Immature natural killer cell (primary cell): ENCODE data around the gene MYEOV. TPM values are rescaled to one million over a fixed set of nuclear protein-coding genes. Genes with fewer than 3 reads are reported as not detected.

ENCODE experiments used
- DNase-seq, 3 donors: peaks; one replicate each; pipeline ENCODE4 v3.0.0; 2022; ENCODE audit warnings: mixed read lengths in 1 of 3
- H3K27ac Mint-ChIP-seq, 6 donors: one replicate each; pipeline ENCODE4 v1.8.0; 2020; ENCODE audit warnings: mixed read lengths in 6 of 6, mild to moderate bottlenecking in 5 of 6, inconsistent platforms in 4 of 6, moderate library complexity in 3 of 6
- H3K27me3 Mint-ChIP-seq, 3 donors: one replicate each; pipeline ENCODE4 v1.8.0; 2020 to 2021; ENCODE audit warnings: low read depth in 3 of 3, mild to moderate bottlenecking in 3 of 3, mixed read lengths in 3 of 3, moderate library complexity in 3 of 3, inconsistent platforms in 1 of 3
- H3K36me3 Mint-ChIP-seq, 3 donors: one replicate each; pipeline ENCODE4 v1.8.0; 2020; ENCODE audit warnings: mixed read lengths in 3 of 3, inconsistent platforms in 2 of 3, mild to moderate bottlenecking in 2 of 3
- H3K4me1 Mint-ChIP-seq, 2 donors: one replicate each; pipeline ENCODE4 v1.8.0; 2020; ENCODE audit warnings: inconsistent platforms in 2 of 2, mild to moderate bottlenecking in 2 of 2, mixed read lengths in 2 of 2, moderate library complexity in 1 of 2
- H3K4me3 Mint-ChIP-seq, 5 donors: one replicate each; pipeline ENCODE4 v1.8.0; 2020; ENCODE audit warnings: mild to moderate bottlenecking in 5 of 5, mixed read lengths in 5 of 5, inconsistent platforms in 3 of 5, moderate library complexity in 3 of 5
- H3K9me3 Mint-ChIP-seq, 6 donors: one replicate each; pipeline ENCODE4 v1.8.0; 2020; ENCODE audit warnings: mild to moderate bottlenecking in 6 of 6, mixed read lengths in 6 of 6, inconsistent platforms in 4 of 6, moderate library complexity in 3 of 6
- polyA plus RNA-seq, 3 donors: library from polyadenylated mRNA; unstranded; fragments of 300-500 nt; fragmentation: Illumina TruSeq; gene quantifications; one replicate each; pipeline ENCODE4 v1.2.3, GENCODE V29; 2021

Gene MYEOV
- polyA plus RNA-seq, result not detected

GRCh38 chr11:69293819-69294505 is at the start of gene MYEOV:
MYEOV (plus strand) TSS chr11:69294155; CDS start chr11:69295355, 1,200 bp downstream.
- peaks cover 0 to 3% (median 0%) of the 10 kb centered on the region in 6 donors for H3K9me3 Mint-ChIP-seq
- no peaks in the 10 kb centered on the region for H3K36me3 Mint-ChIP-seq
- H3K27me3 Mint-ChIP-seq, result peaks cover 19 to 25% (median 22%) of the 10 kb centered on the region in 3 donors
- peaks cover 41 to 52% of the 10 kb centered on the region in 2 donors for H3K4me1 Mint-ChIP-seq
- no peak for DNase-seq
- peak within 1 kb of the TSS in 2 of 6 donors; percentile 43 to 72 for H3K27ac Mint-ChIP-seq
- H3K4me3 Mint-ChIP-seq, result no peak within 1 kb of the TSS

GRCh38 chr11:69244266-69244665 is 49.7 kb upstream of the MYEOV start:
- Mint-ChIP-seq H3K9me3 (no peaks in the 10 kb centered on the region), H3K27me3 (peaks cover 2 to 5% (median 2%) of the 10 kb centered on the region in 3 donors), H3K27ac (no peak overlapping the region), H3K4me3 (no peak overlapping the region), H3K4me1 (peaks cover 5 to 7% of the 10 kb centered on the region in 2 donors), H3K36me3 (no peaks in the 10 kb centered on the region)
- no peak for DNase-seq

GRCh38 chr11:69245041-69245440 is 48.9 kb upstream of the MYEOV start:
- no peaks in the 10 kb centered on the region for H3K36me3 Mint-ChIP-seq
- H3K9me3 Mint-ChIP-seq, result no peaks in the 10 kb centered on the region
- peaks cover 2 to 9% (median 4%) of the 10 kb centered on the region in 3 donors for H3K27me3 Mint-ChIP-seq
- no peak for DNase-seq
- H3K27ac Mint-ChIP-seq, result no peak overlapping the region
- peaks cover 5 to 7% of the 10 kb centered on the region in 2 donors for H3K4me1 Mint-ChIP-seq
- H3K4me3 Mint-ChIP-seq, result no peak overlapping the region

- Mint-ChIP-seq H3K4me1 (peaks cover 5 to 7% of the 10 kb centered on the region in 2 donors), H3K36me3 (no peaks in the 10 kb centered on the region), H3K27me3 (peaks cover 2 to 9% (median 4%) of the 10 kb centered on the region in 3 donors), H3K4me3 (no peak overlapping the region), H3K9me3 (no peaks in the 10 kb centered on the region), H3K27ac (no peak overlapping the region)
- DNase-seq, result no peak
Observed at GRCh38 chr11:69245491-69246345, 48.2 kb upstream of the MYEOV start.

GRCh38 chr11:69249311-69250185 is 44.4 kb upstream of the MYEOV start:
- H3K27me3 Mint-ChIP-seq, result peaks cover 2 to 14% (median 4%) of the 10 kb centered on the region in 3 donors
- no peaks in the 10 kb centered on the region for H3K36me3 Mint-ChIP-seq
- no peak for DNase-seq
- H3K9me3 Mint-ChIP-seq, result no peaks in the 10 kb centered on the region
- H3K4me1 Mint-ChIP-seq, result no peaks in the 10 kb centered on the region
- H3K4me3 Mint-ChIP-seq, result no peak overlapping the region
- H3K27ac Mint-ChIP-seq, result no peak overlapping the region

GRCh38 chr11:69250186-69251056 is 43.5 kb upstream of the MYEOV start:
- peaks cover 2 to 12% (median 5%) of the 10 kb centered on the region in 3 donors for H3K27me3 Mint-ChIP-seq
- DNase-seq, result no peak
- no peak overlapping the region for H3K27ac Mint-ChIP-seq
- H3K4me3 Mint-ChIP-seq, result no peak overlapping the region
- no peaks in the 10 kb centered on the region for H3K9me3 Mint-ChIP-seq
- H3K36me3 Mint-ChIP-seq, result no peaks in the 10 kb centered on the region
- no peaks in the 10 kb centered on the region for H3K4me1 Mint-ChIP-seq

GRCh38 chr11:69251057-69251393 is 42.9 kb upstream of the MYEOV start:
- no peaks in the 10 kb centered on the region for H3K4me1 Mint-ChIP-seq
- H3K27me3 Mint-ChIP-seq, result peaks cover under 1 to 14% (median 5%) of the 10 kb centered on the region in 3 donors
- no peak for DNase-seq
- H3K9me3 Mint-ChIP-seq, result no peaks in the 10 kb centered on the region
- H3K27ac Mint-ChIP-seq, result no peak overlapping the region
- no peak overlapping the region for H3K4me3 Mint-ChIP-seq
- no peaks in the 10 kb centered on the region for H3K36me3 Mint-ChIP-seq

- no peak for DNase-seq
- no peak overlapping the region for H3K4me3 Mint-ChIP-seq
- H3K4me1 Mint-ChIP-seq, result no peaks in the 10 kb centered on the region
- no peak overlapping the region for H3K27ac Mint-ChIP-seq
- no peaks in the 10 kb centered on the region for H3K36me3 Mint-ChIP-seq
- H3K9me3 Mint-ChIP-seq, result no peaks in the 10 kb centered on the region
- H3K27me3 Mint-ChIP-seq, result peaks cover 0 to 15% (median 5%) of the 10 kb centered on the region in 3 donors
Observed at GRCh38 chr11:69251639-69252489, 42.1 kb upstream of the MYEOV start.

GRCh38 chr11:69252490-69252837 is 41.5 kb upstream of the MYEOV start:
- peaks cover 0 to 15% (median 5%) of the 10 kb centered on the region in 3 donors for H3K27me3 Mint-ChIP-seq
- no peaks in the 10 kb centered on the region for H3K36me3 Mint-ChIP-seq
- no peak overlapping the region for H3K4me3 Mint-ChIP-seq
- H3K9me3 Mint-ChIP-seq, result no peaks in the 10 kb centered on the region
- no peak overlapping the region for H3K27ac Mint-ChIP-seq
- no peak for DNase-seq
- H3K4me1 Mint-ChIP-seq, result no peaks in the 10 kb centered on the region

GRCh38 chr11:69253028-69253427 is 40.9 kb upstream of the MYEOV start:
- H3K4me1 Mint-ChIP-seq, result no peaks in the 10 kb centered on the region
- no peak overlapping the region for H3K4me3 Mint-ChIP-seq
- DNase-seq, result no peak
- H3K9me3 Mint-ChIP-seq, result no peaks in the 10 kb centered on the region
- H3K36me3 Mint-ChIP-seq, result no peaks in the 10 kb centered on the region
- peaks cover 0 to 17% (median 5%) of the 10 kb centered on the region in 3 donors for H3K27me3 Mint-ChIP-seq
- H3K27ac Mint-ChIP-seq, result no peak overlapping the region

GRCh38 chr11:69257134-69257533 is 36.8 kb upstream of the MYEOV start:
- no peaks in the 10 kb centered on the region for H3K36me3 Mint-ChIP-seq
- H3K27ac Mint-ChIP-seq, result no peak overlapping the region

GRCh38 chr11:69257838-69258658 is 35.9 kb upstream of the MYEOV start:
- no peak for DNase-seq
- Mint-ChIP-seq H3K9me3 (no peaks in the 10 kb centered on the region), H3K36me3 (no peaks in the 10 kb centered on the region), H3K4me3 (no peak overlapping the region), H3K27ac (no peak overlapping the region), H3K27me3 (peaks cover 1 to 10% (median 2%) of the 10 kb centered on the region in 3 donors), H3K4me1 (no peaks in the 10 kb centered on the region)

More at GRCh38 chr11:69257134-69257533, 36.8 kb upstream of the MYEOV start:
- H3K4me3 Mint-ChIP-seq, result no peak overlapping the region
- H3K27me3 Mint-ChIP-seq, result peaks cover 0 to 10% (median 1%) of the 10 kb centered on the region in 3 donors
- no peak for DNase-seq
- no peaks in the 10 kb centered on the region for H3K4me1 Mint-ChIP-seq
- H3K9me3 Mint-ChIP-seq, result no peaks in the 10 kb centered on the region
